GM08714 (cell line): ENCODE data around the gene SLC25A29.
"Not testable (repeated sequence)": the region's sequence is repeated elsewhere in the genome, so short reads cannot be mapped to it uniquely, and the experiment has no call there.

Source experiments
- H3K4me3 ChIP-seq: fragments of 200-500 bp; sonication (Bioruptor generic); 2 replicates; pipeline ENCODE4 v1.5.1; 2014; ENCODE audit warnings: mild to moderate bottlenecking, low read length, inconsistent platforms
- ZNF274 ChIP-seq: IDR thresholded peaks from 2 replicates; pipeline ENCODE4 v1.6.1; 2012; ENCODE audit warnings: mild to moderate bottlenecking, low read depth, low read length

Gene SLC25A29

GRCh38 chr14:100306101-100306997 lies at the start of gene SLC25A29:
SLC25A29 (minus strand) TSS chr14:100306444; CDS start chr14:100306232, 212 bp downstream.
- no peak for TF ChIP-seq ZNF274
- H3K4me3 ChIP-seq: peak within 1 kb of the TSS; percentile 68

GRCh38 chr14:100350986-100351385 lies 44.7 kb upstream of the SLC25A29 start:
- TF ChIP-seq ZNF274: no peak
- no peak overlapping the region for H3K4me3 ChIP-seq

GRCh38 chr14:100350276-100350926 lies 44.2 kb upstream of the SLC25A29 start:
- no peak for TF ChIP-seq ZNF274

GRCh38 chr14:100348784-100349685 lies 42.8 kb upstream of the SLC25A29 start:
- no peak for TF ChIP-seq ZNF274
- no peak overlapping the region for H3K4me3 ChIP-seq

More at GRCh38 chr14:100350276-100350926, 44.2 kb upstream of the SLC25A29 start:
- H3K4me3 ChIP-seq: no peak overlapping the region

- TF ChIP-seq ZNF274: no peak
- no peak overlapping the region for H3K4me3 ChIP-seq
Measured at GRCh38 chr14:100348253-100348729, 42.0 kb upstream of the SLC25A29 start.

GRCh38 chr14:100346306-100347091 lies 40.3 kb upstream of the SLC25A29 start:
- no peak overlapping the region for H3K4me3 ChIP-seq
- no peak for TF ChIP-seq ZNF274

GRCh38 chr14:100345711-100346110 lies 39.5 kb upstream of the SLC25A29 start:
- H3K4me3 ChIP-seq: no peak overlapping the region
- TF ChIP-seq ZNF274: no peak

GRCh38 chr14:100344657-100345056 lies 38.4 kb upstream of the SLC25A29 start:
- not testable (repeated sequence) for H3K4me3 ChIP-seq

- H3K4me3 ChIP-seq: not testable (repeated sequence)
Measured at GRCh38 chr14:100342826-100343225, 36.6 kb upstream of the SLC25A29 start.

GRCh38 chr14:100342195-100342594 lies 36.0 kb upstream of the SLC25A29 start:
- no peak overlapping the region for H3K4me3 ChIP-seq
- no peak for TF ChIP-seq ZNF274

- no peak for TF ChIP-seq ZNF274
- H3K4me3 ChIP-seq: no peak overlapping the region
Measured at GRCh38 chr14:100341301-100342031, 35.2 kb upstream of the SLC25A29 start.

- TF ChIP-seq ZNF274: no peak
- no peak overlapping the region for H3K4me3 ChIP-seq
Measured at GRCh38 chr14:100340423-100340813, 34.2 kb upstream of the SLC25A29 start.
